Erythroblast (primary cell): ENCODE measurements around the gene CYB5R3.

Experiments
- GATA1 ChIP-seq: IDR thresholded peaks from 2 replicates; pipeline ENCODE4 v1.6.1; 2011; ENCODE audit warnings: low read depth, mild to moderate bottlenecking, control low read depth, low read length, moderate library complexity
- POLR2A ChIP-seq: IDR thresholded peaks from 2 replicates; pipeline ENCODE4 v1.6.1; 2011; ENCODE audit warnings: mild to moderate bottlenecking, low read length

DNA sequence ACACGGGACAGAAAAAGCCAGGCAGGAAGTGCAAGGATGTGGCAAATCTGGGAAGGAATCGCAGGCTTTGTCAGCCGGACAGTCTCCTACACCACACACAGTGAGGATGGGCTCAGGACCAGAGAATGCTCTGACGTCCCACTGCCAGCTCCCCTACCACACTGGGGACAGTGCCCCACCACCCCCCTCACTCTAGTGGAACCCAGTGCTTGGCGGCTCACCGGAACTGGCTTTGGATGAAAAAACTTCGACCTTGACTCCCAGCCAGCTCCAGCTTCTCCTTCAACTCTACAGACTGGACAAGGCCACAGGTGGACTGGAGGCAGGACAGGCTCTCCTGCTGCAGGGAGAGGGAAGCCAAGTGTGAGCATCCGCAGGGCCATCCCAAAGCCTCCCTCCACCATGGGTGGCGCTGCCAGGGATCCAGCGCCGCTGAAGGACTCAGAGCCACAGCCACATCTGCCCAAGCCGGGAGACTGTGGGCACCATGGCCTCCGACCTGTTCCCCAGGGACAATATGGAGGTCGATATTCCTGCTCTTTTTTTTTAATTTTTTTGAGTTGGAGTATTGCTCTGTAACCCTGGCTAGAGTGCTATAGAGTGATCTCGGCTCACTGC lies 71.5 kb downstream of the CYB5R3 start:
- TF ChIP-seq POLR2A = no peak
- no peak for TF ChIP-seq GATA1
